H1 (cell line): ENCODE data around the gene USP37.

Experiments
- CTCF ChIP-seq, 3 experiments: IDR thresholded peaks; 1 replicate in 2 of 3; 2 replicates in 1 of 3; pipeline versions ENCODE4 v1.5.1 to v1.6.1; 2011; ENCODE audit warnings: low read length in 3 of 3, mild to moderate bottlenecking in 3 of 3, inconsistent platforms in 2 of 3, low read depth in 1 of 3, moderate library complexity in 1 of 3; ENCODE audit not compliant: insufficient read depth in 1 of 3; ENCODE audit errors: control extremely low read depth in 1 of 3
- FOSL1 ChIP-seq: IDR thresholded peaks from 2 replicates; pipeline ENCODE4 v1.6.1; 2011; ENCODE audit warnings: mild to moderate bottlenecking, low read depth, low read length, moderate library complexity; ENCODE audit not compliant: insufficient read depth
- POLR2AphosphoS5 ChIP-seq: IDR thresholded peaks from 2 replicates; pipeline ENCODE4 v1.6.1; 2011; ENCODE audit warnings: low read depth, low read length
- SAP30 ChIP-seq: fragments of 300-600 bp; sonication (generic); IDR thresholded peaks from 2 replicates; pipeline ENCODE4 v1.7.1; 2012; ENCODE audit warnings: low read length, moderate library complexity, mild to moderate bottlenecking, inconsistent platforms; ENCODE audit not compliant: insufficient read depth, insufficient replicate concordance

GRCh38 chr2:218471982-218472381 lies 96.2 kb downstream of the USP37 start:
- no peak for TF ChIP-seq CTCF (IDR thresholded peaks at IDR 0.05; ENCODE audit: control extremely low read depth in 1 of 3, insufficient read depth in 1 of 3, low read depth in 1 of 3, low read length in 3 of 3)
- TF ChIP-seq POLR2AphosphoS5 = no peak
- TF ChIP-seq FOSL1 = no peak
- no peak for TF ChIP-seq SAP30
